SKM-1 (cell line): ENCODE data around the gene C3orf33.

ENCODE experiments used
- DNase-seq: peaks from one replicate; lab custom pipeline; 2025; ENCODE audit not compliant: unreplicated experiment; lab: John Stamatoyannopoulos, UW

C3orf33 gene

GRCh38 chr3:155742349-155742965, 63.6 kb downstream of the C3orf33 start:
- no peak for DNase-seq

DNA sequence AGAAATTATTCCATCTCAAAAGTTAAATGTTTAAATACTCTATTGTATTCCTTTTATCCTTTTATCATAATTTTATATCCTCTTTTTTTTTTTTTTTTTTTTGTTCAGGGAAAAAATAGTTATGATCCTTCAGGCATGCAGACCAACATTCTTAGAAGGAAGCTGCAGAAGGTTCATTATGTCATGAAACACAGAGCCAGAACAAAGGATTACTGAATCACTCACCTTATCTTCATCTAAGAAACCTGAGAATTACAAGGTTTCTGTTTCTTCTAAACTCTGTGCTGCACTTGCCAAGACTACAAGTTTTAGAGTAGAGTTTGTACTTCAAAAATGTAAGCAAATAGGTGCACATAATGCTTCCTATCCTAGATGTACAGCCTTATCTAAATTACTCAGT, 64.5 kb downstream of the C3orf33 start:
- DNase-seq: no peak

- no peak for DNase-seq
These were observed 65.0 kb downstream of the C3orf33 start for GRCh38 chr3:155741101-155741500.

DNA sequence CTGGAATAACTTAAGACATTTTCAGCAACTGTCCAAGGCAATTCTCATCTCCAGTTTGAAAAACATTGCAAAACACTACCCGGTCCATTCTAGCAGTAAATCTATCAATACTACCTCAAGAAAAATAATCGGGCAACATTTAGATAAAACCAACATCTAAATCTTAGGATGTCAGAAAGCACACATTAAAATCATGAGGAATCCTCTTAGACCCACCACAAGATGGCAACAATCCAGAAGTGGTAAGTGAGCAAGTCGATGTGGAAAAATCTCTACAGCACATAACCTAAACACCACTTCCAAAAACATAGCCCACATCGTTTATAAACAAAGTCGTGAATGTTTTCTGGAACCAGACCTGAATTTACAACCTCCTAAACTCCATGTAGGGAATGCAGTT, 66.9 kb downstream of the C3orf33 start:
- DNase-seq: no peak

GRCh38 chr3:155738580-155739076, 67.5 kb downstream of the C3orf33 start:
- DNase-seq: no peak

DNA sequence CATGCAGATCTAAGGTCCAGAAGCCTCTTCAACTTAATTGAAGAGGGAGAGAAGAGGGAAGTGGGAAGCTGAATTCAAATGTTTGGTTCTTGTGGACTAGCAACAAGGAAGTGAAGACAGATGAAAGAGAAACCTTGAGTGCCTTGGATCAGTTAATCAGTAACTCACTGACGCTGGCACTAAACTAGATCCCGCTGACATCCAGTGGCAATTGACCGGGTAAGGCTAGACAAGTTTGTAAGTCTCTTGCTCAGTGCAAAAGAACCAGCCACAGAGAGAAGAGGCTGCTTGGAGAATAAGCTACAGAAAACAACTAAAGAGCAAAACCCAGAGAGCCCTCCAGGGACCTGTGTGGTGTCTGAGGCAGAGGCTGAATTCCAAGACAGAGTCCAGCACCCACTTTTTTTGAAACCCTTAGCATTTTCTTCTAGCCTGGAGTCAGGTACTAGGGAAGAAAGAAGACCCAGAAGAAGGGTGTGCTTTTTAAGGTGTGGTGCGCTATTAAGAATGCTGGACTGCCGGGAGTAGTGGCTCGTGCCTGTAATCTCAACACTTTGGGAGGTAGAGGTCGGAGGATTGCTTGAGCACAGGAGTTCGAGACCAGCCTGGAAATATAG, 68.1 kb downstream of the C3orf33 start:
- peak; percentile 67 for DNase-seq

DNA sequence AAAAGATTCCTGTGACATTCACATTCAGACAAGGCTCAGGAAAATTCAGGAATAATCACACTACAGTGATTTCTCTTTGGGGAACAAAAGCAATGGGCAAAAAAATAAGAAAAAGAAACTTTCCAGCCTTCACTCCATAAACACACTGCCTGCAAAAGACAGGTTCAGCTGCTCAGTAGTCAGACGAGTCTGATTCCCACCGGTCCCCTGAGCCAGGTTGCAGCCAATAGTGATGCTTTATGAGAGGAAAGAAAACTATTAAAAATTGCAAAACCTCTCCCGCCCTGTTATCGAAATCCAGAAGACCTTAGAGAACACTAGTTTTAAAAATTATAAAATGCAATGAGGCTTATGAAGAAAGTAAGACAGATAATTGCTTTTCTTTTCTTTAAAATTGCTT, 69.7 kb downstream of the C3orf33 start:
- DNase-seq: no peak

DNA sequence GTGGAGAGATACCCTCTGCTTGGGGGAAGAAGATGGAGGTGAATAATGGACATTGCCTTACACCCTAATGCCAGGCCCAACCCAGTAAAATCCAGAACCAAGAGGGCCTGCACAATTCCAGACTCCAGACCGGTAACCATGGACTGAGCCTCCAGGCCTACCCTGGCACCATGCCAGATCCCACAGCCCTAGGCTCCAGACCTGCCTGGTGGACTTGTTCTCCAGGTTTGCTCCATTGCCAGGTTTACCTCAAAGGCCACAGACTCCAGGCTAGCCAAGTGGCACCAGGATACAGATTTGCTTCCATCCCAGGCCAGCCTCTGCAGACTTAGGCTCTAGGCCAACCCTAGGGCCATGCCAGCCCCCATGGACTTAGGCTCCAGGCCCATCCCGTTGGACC, 75.2 kb downstream of the C3orf33 start:
- DNase-seq: no peak

DNA sequence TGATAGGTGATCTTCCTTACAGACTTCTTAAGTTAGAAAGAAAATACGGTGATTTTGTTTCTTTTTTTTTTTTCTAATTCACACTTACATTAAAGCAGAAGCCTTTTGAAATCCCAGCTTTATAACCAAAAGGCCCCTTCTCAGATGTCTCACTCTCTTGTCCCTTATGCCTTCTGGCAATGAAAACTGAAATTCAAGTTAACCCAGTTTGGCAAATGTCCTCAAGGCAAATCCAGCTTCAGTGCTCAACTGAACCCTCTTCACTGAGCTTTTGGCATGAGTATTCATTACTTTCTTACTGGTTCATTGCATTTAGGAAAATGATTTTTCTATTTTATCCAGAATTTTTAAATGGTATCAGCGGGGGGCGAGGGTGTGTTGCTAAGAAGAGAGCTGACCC, 78.2 kb downstream of the C3orf33 start:
- DNase-seq: no peak

- no peak for DNase-seq
These were observed 91.8 kb downstream of the C3orf33 start for GRCh38 chr3:155714295-155714718.
